Hepatocyte (in vitro differentiated cells): Measurements from ENCODE around the gene TNS4. TPM values are rescaled to one million over a fixed set of nuclear protein-coding genes. Genes with fewer than 3 reads are reported as not detected.

ENCODE experiments used
- DNase-seq: peaks from one replicate; pipeline ENCODE4 v3.0.0-alpha.2; 2016; ENCODE audit warnings: low spot score
- H2AFZ ChIP-seq: fragments of 200-600 bp; sonication (generic); 2 replicates; pipeline ENCODE4 v1.6.0; 2016; ENCODE audit warnings: antibody characterized with exemption, mild to moderate bottlenecking
- H3K27ac ChIP-seq: fragments of 200-600 bp; sonication (generic); 2 replicates; pipeline ENCODE4 v1.5.1; 2016; ENCODE audit warnings: mild to moderate bottlenecking
- H3K27me3 ChIP-seq: fragments of 200-600 bp; sonication (generic); 2 replicates; pipeline ENCODE4 v1.6.1; 2016
- H3K36me3 ChIP-seq: fragments of 200-600 bp; sonication (generic); replicated peaks from 2 replicates; pipeline ENCODE4 v1.5.1; 2016; ENCODE audit warnings: low read depth; ENCODE audit not compliant: insufficient read depth
- H3K4me1 ChIP-seq: fragments of 200-600 bp; sonication (generic); 2 replicates; pipeline ENCODE4 v1.5.1; 2016; ENCODE audit warnings: mild to moderate bottlenecking, moderate library complexity; ENCODE audit not compliant: insufficient read depth
- H3K4me2 ChIP-seq: fragments of 200-600 bp; sonication (generic); 2 replicates; pipeline ENCODE4 v1.6.0; 2016
- H3K4me3 ChIP-seq: fragments of 200-600 bp; sonication (generic); 2 replicates; pipeline ENCODE4 v1.5.1; 2016; ENCODE audit warnings: mild to moderate bottlenecking
- H3K79me2 ChIP-seq: fragments of 200-600 bp; sonication (generic); 2 replicates; pipeline ENCODE4 v1.6.0; 2017; ENCODE audit warnings: mild to moderate bottlenecking
- H3K9me2 ChIP-seq: fragments of 200-600 bp; sonication (generic); replicated peaks from 2 replicates; pipeline ENCODE4 v1.6.0; 2017; ENCODE audit warnings: mild to moderate bottlenecking; ENCODE audit not compliant: insufficient read depth
- H3K9me3 ChIP-seq: fragments of 200-600 bp; sonication (generic); 2 replicates; pipeline ENCODE4 v1.5.1; 2016; ENCODE audit warnings: low read depth, mild to moderate bottlenecking
- H4K20me1 ChIP-seq: fragments of 200-600 bp; sonication (generic); 2 replicates; pipeline ENCODE4 v1.6.0; 2016; ENCODE audit warnings: mild to moderate bottlenecking; ENCODE audit not compliant: insufficient read depth, poor library complexity, severe bottlenecking
- CTCF ChIP-seq: fragments of 200-600 bp; sonication (generic); IDR thresholded peaks from 2 replicates; pipeline ENCODE4 v1.5.1; 2016; ENCODE audit warnings: antibody characterized with exemption, mild to moderate bottlenecking; ENCODE audit not compliant: poor library complexity
- EZH2 ChIP-seq: fragments of 200-600 bp; sonication (generic); IDR thresholded peaks from 2 replicates; pipeline ENCODE4 v1.6.1; 2016; ENCODE audit warnings: antibody characterized with exemption, mild to moderate bottlenecking, borderline replicate concordance
- EZH2phosphoT487 ChIP-seq: fragments of 200-600 bp; sonication (generic); IDR thresholded peaks from one replicate; pipeline ENCODE4 v1.6.1; 2018; ENCODE audit warnings: antibody characterized with exemption, mild to moderate bottlenecking, low read depth, moderate library complexity; ENCODE audit not compliant: unreplicated experiment, severe bottlenecking
- WGBS: methylation state at CpG from one replicate; pipeline ENCODE4 v1.1.6; 2016; ENCODE audit warnings: low lambda C conversion rate; ENCODE audit errors: missing lambda C conversion rate; 5-methylcytosine and 5-hydroxymethylcytosine counted together
- polyA plus RNA-seq: library from polyadenylated mRNA; unstranded; fragments of >200 nt; fragmentation: Nextera tagmentation; extraction: Ambion mirVana; gene quantifications from 2 replicates; pipeline ENCODE4 v1.2.1, GENCODE V29; 2016
- total RNA-seq: library from RNA; depleted of rRNA; stranded (reverse); fragments of >200 nt; gene quantifications from 2 replicates; pipeline ENCODE4 v1.2.3, GENCODE V29; 2014

Gene TNS4
- total and polyA plus RNA-seq, 2 experiments from 2014 or later, result 0.07 TPM; not detected in 1

- H3K4me2 ChIP-seq, result peak overlapping the region; percentile 12
- TF ChIP-seq EZH2phosphoT487, result no peak
- no peak for TF ChIP-seq EZH2
- TF ChIP-seq CTCF, result no peak
- H3K9me2 ChIP-seq, result no peaks in the 10 kb centered on the region
- WGBS, result 82% methylated on average over 8 of the region's 8 CpGs
- H4K20me1 ChIP-seq, result peaks cover 8% of the 10 kb centered on the region
- H3K4me3 ChIP-seq, result no peak overlapping the region
- peaks cover 63% of the 10 kb centered on the region for H3K79me2 ChIP-seq
- no peaks in the 10 kb centered on the region for H3K9me3 ChIP-seq
- H3K27me3 ChIP-seq, result no peaks in the 10 kb centered on the region
- H3K27ac ChIP-seq, result peak overlapping the region; percentile 72
- H2AFZ ChIP-seq, result no peak overlapping the region
- DNase-seq, result no peak
- H3K4me1 ChIP-seq, result peaks cover 50% of the 10 kb centered on the region
- no peaks in the 10 kb centered on the region for H3K36me3 ChIP-seq
Observed at GRCh38 chr17:40448213-40448638, 53.2 kb downstream of the TNS4 start.

- DNase-seq, result no peak
- peak overlapping the region; percentile 72 for H3K27ac ChIP-seq
- peaks cover 63% of the 10 kb centered on the region for H3K79me2 ChIP-seq
- H3K9me3 ChIP-seq, result no peaks in the 10 kb centered on the region
- no peak overlapping the region for H3K4me3 ChIP-seq
- 97% methylated on average over 4 of the region's 4 CpGs for WGBS
- peaks cover 51% of the 10 kb centered on the region for H3K4me1 ChIP-seq
- H3K9me2 ChIP-seq, result no peaks in the 10 kb centered on the region
- H4K20me1 ChIP-seq, result peaks cover 8% of the 10 kb centered on the region
- H3K36me3 ChIP-seq, result no peaks in the 10 kb centered on the region
- H2AFZ ChIP-seq, result no peak overlapping the region
- TF ChIP-seq EZH2phosphoT487 (no peak), EZH2 (no peak)
- H3K27me3 ChIP-seq, result no peaks in the 10 kb centered on the region
- peak overlapping the region; percentile 12 for H3K4me2 ChIP-seq
Observed at GRCh38 chr17:40447806-40448205, 53.6 kb downstream of the TNS4 start.

- H3K4me1 ChIP-seq, result peaks cover 52% of the 10 kb centered on the region
- H4K20me1 ChIP-seq, result peaks cover 8% of the 10 kb centered on the region
- H3K9me2 ChIP-seq, result no peaks in the 10 kb centered on the region
- H3K36me3 ChIP-seq, result no peaks in the 10 kb centered on the region
- peak overlapping the region; percentile 72 for H3K27ac ChIP-seq
- H3K4me3 ChIP-seq, result no peak overlapping the region
- TF ChIP-seq EZH2phosphoT487 (no peak), EZH2 (no peak), CTCF (no peak)
- DNase-seq, result no peak
- 86% methylated on average over 8 of the region's 8 CpGs for WGBS
- H3K4me2 ChIP-seq, result peak overlapping the region; percentile 98
- H3K9me3 ChIP-seq, result no peaks in the 10 kb centered on the region
- no peaks in the 10 kb centered on the region for H3K27me3 ChIP-seq
- H3K79me2 ChIP-seq, result peaks cover 63% of the 10 kb centered on the region
- no peak overlapping the region for H2AFZ ChIP-seq
Observed at GRCh38 chr17:40447148-40447644, 54.2 kb downstream of the TNS4 start.

GRCh38 chr17:40445751-40446468, 55.5 kb downstream of the TNS4 start:
- no peak for DNase-seq
- no peak overlapping the region for H3K4me3 ChIP-seq
- no peak overlapping the region for H2AFZ ChIP-seq
- H3K27ac ChIP-seq, result peak overlapping the region; percentile 78
- no peaks in the 10 kb centered on the region for H3K9me2 ChIP-seq
- peaks cover 59% of the 10 kb centered on the region for H3K79me2 ChIP-seq
- WGBS, result 92% methylated on average over 11 of the region's 11 CpGs
- no peaks in the 10 kb centered on the region for H3K27me3 ChIP-seq
- no peak for TF ChIP-seq CTCF
- TF ChIP-seq EZH2phosphoT487, result no peak
- TF ChIP-seq EZH2, result no peak
- peaks cover 45% of the 10 kb centered on the region for H3K4me1 ChIP-seq
- H3K4me2 ChIP-seq, result peak overlapping the region; percentile 98
- H3K9me3 ChIP-seq, result no peaks in the 10 kb centered on the region
- H3K36me3 ChIP-seq, result no peaks in the 10 kb centered on the region
- peaks cover 6% of the 10 kb centered on the region for H4K20me1 ChIP-seq
